HEK293 (cell line): ENCODE measurements around the gene CDH26.

ENCODE experiments used
- CTCF ChIA-PET: fragments of 350-600 bp; formaldehyde crosslinking; extraction: SDS; loops from one replicate; lab custom pipeline; 2021; ENCODE audit warnings: antibody characterized with exemption; lab: Yijun Ruan, JAX
- POLR2A ChIA-PET: fragments of 300-600 bp; formaldehyde crosslinking; extraction: SDS; loops from one replicate; lab custom pipeline; 2020; ENCODE audit warnings: antibody characterized with exemption, inconsistent platforms; lab: Yijun Ruan, JAX
- H3K27ac ChIP-seq: fragments of 200-500 bp; sonication (Bioruptor generic); 2 replicates; pipeline ENCODE4 v1.5.1; 2014; ENCODE audit warnings: low read depth, low read length, control low read depth, inconsistent platforms; ENCODE audit errors: extremely low read depth
- H3K36me3 ChIP-seq, 2 experiments: fragments of 200-500 bp in 1 of 2; sonication (Bioruptor generic) in 1 of 2; 1 replicate in 1 of 2; 2 replicates in 1 of 2; pipeline ENCODE4 v1.5.1; 2014 to 2017; ENCODE audit warnings: inconsistent platforms in 2 of 2, low read length in 2 of 2; ENCODE audit not compliant: control insufficient read depth in 2 of 2, insufficient read depth in 1 of 2
- H3K4me1 ChIP-seq: fragments of 200-500 bp; sonication (Bioruptor generic); 2 replicates; pipeline ENCODE4 v1.5.1; 2014; ENCODE audit warnings: mild to moderate bottlenecking, low read length, inconsistent platforms; ENCODE audit not compliant: control insufficient read depth, insufficient read depth
- H3K4me3 ChIP-seq: 2 replicates; pipeline ENCODE4 v1.5.1; 2011; ENCODE audit warnings: low read depth, mild to moderate bottlenecking, control low read depth, low read length, moderate library complexity
- H3K9me3 ChIP-seq: fragments of 200-500 bp; sonication (Bioruptor generic); 2 replicates; pipeline ENCODE4 v1.5.1; 2014; ENCODE audit warnings: low read depth, low read length, inconsistent platforms; ENCODE audit not compliant: control insufficient read depth, insufficient read depth
- MZF1 ChIP-seq: fragments of 450-650 bp; formaldehyde crosslinking; IDR thresholded peaks from 2 replicates; pipeline ENCODE4 v1.5.1; 2017; ENCODE audit warnings: missing biosample characterization, missing genetic modification characterization, borderline replicate concordance
- SALL2 ChIP-seq: fragments of 450-650 bp; formaldehyde crosslinking; IDR thresholded peaks from 2 replicates; pipeline ENCODE4 v1.5.0; 2017; ENCODE audit warnings: missing biosample characterization, mild to moderate bottlenecking, missing genetic modification characterization, borderline replicate concordance
- SCRT1 ChIP-seq: fragments of 450-650 bp; formaldehyde crosslinking; IDR thresholded peaks from 2 replicates; pipeline ENCODE4 v1.5.1; 2016; ENCODE audit warnings: missing biosample characterization, missing genetic modification characterization, borderline replicate concordance
- SCRT2 ChIP-seq: fragments of 450-650 bp; formaldehyde crosslinking; IDR thresholded peaks from 2 replicates; pipeline ENCODE4 v1.5.1; 2016; ENCODE audit warnings: missing biosample characterization, missing genetic modification characterization
- ZFHX2 ChIP-seq: fragments of 450-650 bp; formaldehyde crosslinking; conservative IDR thresholded peaks from 2 replicates; pipeline ENCODE4 v1.5.1; 2016; ENCODE audit warnings: missing biosample characterization, missing genetic modification characterization
- ZFP69B ChIP-seq: fragments of 450-650 bp; formaldehyde crosslinking; IDR thresholded peaks from 2 replicates; pipeline ENCODE4 v1.5.1; 2016; ENCODE audit warnings: missing biosample characterization, missing genetic modification characterization
- ZNF10 ChIP-seq: fragments of 450-650 bp; formaldehyde crosslinking; IDR thresholded peaks from 2 replicates; pipeline ENCODE4 v1.5.1; 2017; ENCODE audit warnings: missing biosample characterization, missing genetic modification characterization
- ZNF175 ChIP-seq: fragments of 450-650 bp; formaldehyde crosslinking; IDR thresholded peaks from 2 replicates; pipeline ENCODE4 v1.5.1; 2016; ENCODE audit warnings: missing biosample characterization, missing genetic modification characterization
- ZNF2 ChIP-seq: fragments of 450-650 bp; formaldehyde crosslinking; IDR thresholded peaks from 2 replicates; pipeline ENCODE4 v1.5.1; 2016; ENCODE audit warnings: missing biosample characterization, missing genetic modification characterization
- ZNF223 ChIP-seq: fragments of 450-650 bp; formaldehyde crosslinking; IDR thresholded peaks from 2 replicates; pipeline ENCODE4 v1.5.1; 2016; ENCODE audit warnings: missing biosample characterization, missing genetic modification characterization
- ZNF302 ChIP-seq: fragments of 450-650 bp; formaldehyde crosslinking; IDR thresholded peaks from 2 replicates; pipeline ENCODE4 v1.5.1; 2016; ENCODE audit warnings: missing biosample characterization, missing genetic modification characterization, low read depth
- ZNF37A ChIP-seq: fragments of 450-650 bp; IDR thresholded peaks from 2 replicates; pipeline ENCODE4 v1.5.1; 2018; ENCODE audit warnings: missing biosample characterization, missing genetic modification characterization
- ZNF626 ChIP-seq: fragments of 450-650 bp; sonication (Bioruptor Pico); formaldehyde crosslinking; IDR thresholded peaks from 2 replicates; pipeline ENCODE4 v1.5.1; 2018; ENCODE audit warnings: missing biosample characterization, missing genetic modification characterization, inconsistent platforms
- ZNF629 ChIP-seq: fragments of 450-650 bp; formaldehyde crosslinking; IDR thresholded peaks from 2 replicates; pipeline ENCODE4 v1.5.1; 2017; ENCODE audit warnings: missing biosample characterization, missing genetic modification characterization
- ZNF670 ChIP-seq: fragments of 450-650 bp; formaldehyde crosslinking; IDR thresholded peaks from 2 replicates; pipeline ENCODE4 v1.5.1; 2016; ENCODE audit warnings: missing biosample characterization, missing genetic modification characterization, low read depth
- TF ChIP-seq, protein P1 (sequence below): fragments of 450-650 bp; formaldehyde crosslinking; IDR thresholded peaks from 2 replicates; pipeline ENCODE4 v1.5.1; 2017; ENCODE audit warnings: missing biosample characterization, missing genetic modification characterization
- TF ChIP-seq, protein P2 (sequence below): fragments of 450-650 bp; formaldehyde crosslinking; IDR thresholded peaks from 2 replicates; pipeline ENCODE4 v1.5.1; 2017; ENCODE audit warnings: missing biosample characterization, missing genetic modification characterization
- TF ChIP-seq, protein P3 (sequence below): fragments of 450-650 bp; formaldehyde crosslinking; IDR thresholded peaks from 2 replicates; pipeline ENCODE4 v1.5.1; 2016; ENCODE audit warnings: missing biosample characterization, missing genetic modification characterization
- TF ChIP-seq, protein P4 (sequence below): fragments of 450-650 bp; formaldehyde crosslinking; IDR thresholded peaks from 2 replicates; pipeline ENCODE4 v1.5.1; 2016; ENCODE audit warnings: missing biosample characterization, missing genetic modification characterization
- TF ChIP-seq, protein P5 (sequence below): sonication (generic); formaldehyde crosslinking; IDR thresholded peaks from 2 replicates; pipeline ENCODE4 v1.8.1; 2022; ENCODE audit warnings: mild to moderate bottlenecking, moderate library complexity, missing genetic modification reagents
- TF ChIP-seq, protein P6 (sequence below): fragments of 450-650 bp; formaldehyde crosslinking; IDR thresholded peaks from 2 replicates; pipeline ENCODE4 v1.5.1; 2017; ENCODE audit warnings: missing biosample characterization, missing genetic modification characterization
- TF ChIP-seq, protein P7 (sequence below): fragments of 450-650 bp; formaldehyde crosslinking; IDR thresholded peaks from 2 replicates; pipeline ENCODE4 v1.5.1; 2016; ENCODE audit warnings: missing biosample characterization, missing genetic modification characterization

CDH26 gene

DNA sequence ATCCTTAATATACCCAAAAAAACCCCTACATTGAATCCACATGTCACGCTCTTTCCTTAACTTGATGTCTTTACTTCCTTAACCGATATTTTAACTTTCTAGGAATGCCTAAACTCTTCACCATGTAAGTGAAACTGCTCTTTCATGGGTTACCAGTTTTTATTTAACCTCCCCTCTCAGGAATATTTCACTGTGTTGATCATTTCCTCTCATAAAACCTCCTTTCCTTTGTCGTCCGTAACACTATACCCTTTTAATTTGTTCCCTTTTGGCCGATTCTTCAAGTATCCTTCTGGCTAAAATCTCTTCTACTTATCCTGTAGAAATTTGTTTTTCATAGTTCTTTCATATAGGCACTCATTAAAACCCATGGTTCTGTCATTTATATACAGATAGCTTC lies 49.4 kb upstream of the CDH26 start (continued):
- TF ChIP-seq, protein P1, sequence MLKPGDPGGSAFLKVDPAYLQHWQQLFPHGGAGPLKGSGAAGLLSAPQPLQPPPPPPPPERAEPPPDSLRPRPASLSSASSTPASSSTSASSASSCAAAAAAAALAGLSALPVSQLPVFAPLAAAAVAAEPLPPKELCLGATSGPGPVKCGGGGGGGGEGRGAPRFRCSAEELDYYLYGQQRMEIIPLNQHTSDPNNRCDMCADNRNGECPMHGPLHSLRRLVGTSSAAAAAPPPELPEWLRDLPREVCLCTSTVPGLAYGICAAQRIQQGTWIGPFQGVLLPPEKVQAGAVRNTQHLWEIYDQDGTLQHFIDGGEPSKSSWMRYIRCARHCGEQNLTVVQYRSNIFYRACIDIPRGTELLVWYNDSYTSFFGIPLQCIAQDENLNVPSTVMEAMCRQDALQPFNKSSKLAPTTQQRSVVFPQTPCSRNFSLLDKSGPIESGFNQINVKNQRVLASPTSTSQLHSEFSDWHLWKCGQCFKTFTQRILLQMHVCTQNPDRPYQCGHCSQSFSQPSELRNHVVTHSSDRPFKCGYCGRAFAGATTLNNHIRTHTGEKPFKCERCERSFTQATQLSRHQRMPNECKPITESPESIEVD (tag by site-specific recombination): peak; percentile 52; the same call in 1 of the 2 replicates
- TF ChIP-seq, protein P2, sequence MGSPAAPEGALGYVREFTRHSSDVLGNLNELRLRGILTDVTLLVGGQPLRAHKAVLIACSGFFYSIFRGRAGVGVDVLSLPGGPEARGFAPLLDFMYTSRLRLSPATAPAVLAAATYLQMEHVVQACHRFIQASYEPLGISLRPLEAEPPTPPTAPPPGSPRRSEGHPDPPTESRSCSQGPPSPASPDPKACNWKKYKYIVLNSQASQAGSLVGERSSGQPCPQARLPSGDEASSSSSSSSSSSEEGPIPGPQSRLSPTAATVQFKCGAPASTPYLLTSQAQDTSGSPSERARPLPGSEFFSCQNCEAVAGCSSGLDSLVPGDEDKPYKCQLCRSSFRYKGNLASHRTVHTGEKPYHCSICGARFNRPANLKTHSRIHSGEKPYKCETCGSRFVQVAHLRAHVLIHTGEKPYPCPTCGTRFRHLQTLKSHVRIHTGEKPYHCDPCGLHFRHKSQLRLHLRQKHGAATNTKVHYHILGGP (tag by site-specific recombination): 0 out of 2 replicates have a peak, but pooled peaks have one; percentile 43

DNA sequence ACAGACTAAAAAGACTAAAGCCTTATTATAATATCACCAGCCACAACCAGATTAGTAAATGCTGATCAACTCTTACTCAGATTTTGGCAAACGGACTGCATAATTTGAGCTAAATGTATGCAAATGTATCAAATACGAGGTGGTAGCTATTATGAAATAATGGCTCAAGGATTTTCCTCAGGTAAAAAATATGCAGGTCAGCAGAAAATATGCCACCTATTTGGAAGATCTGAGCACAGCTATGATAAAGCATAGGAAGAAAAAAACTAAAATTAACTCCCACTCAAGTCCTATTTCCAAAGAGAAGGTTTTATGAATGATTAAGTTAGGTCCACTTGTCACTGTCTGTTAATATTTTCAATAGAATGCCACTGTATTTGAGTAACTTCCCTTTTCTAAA lies 47.2 kb upstream of the CDH26 start:
- Histone ChIP-seq H3K36me3 (no peaks in the 10 kb centered on the region), H3K27ac (no peak overlapping the region), H3K4me3 (no peak overlapping the region), H3K4me1 (no peaks in the 10 kb centered on the region), H3K9me3 (no peaks in the 10 kb centered on the region)
- ChIA-PET CTCF (interaction anchor here (0.6 to 2.6 kb wide), 4 partner anchors 19 to 136 kb away, joined by 3 to 7 read pairs (median 4); no protein-coding TSS in a partner anchor), POLR2A (no interaction called here)
- TF ChIP-seq ZNF175 (tag by site-specific recombination): no peak
- no peak for TF ChIP-seq SCRT2 (tag by site-specific recombination)
- no peak for TF ChIP-seq MZF1
- TF ChIP-seq, protein P3, sequence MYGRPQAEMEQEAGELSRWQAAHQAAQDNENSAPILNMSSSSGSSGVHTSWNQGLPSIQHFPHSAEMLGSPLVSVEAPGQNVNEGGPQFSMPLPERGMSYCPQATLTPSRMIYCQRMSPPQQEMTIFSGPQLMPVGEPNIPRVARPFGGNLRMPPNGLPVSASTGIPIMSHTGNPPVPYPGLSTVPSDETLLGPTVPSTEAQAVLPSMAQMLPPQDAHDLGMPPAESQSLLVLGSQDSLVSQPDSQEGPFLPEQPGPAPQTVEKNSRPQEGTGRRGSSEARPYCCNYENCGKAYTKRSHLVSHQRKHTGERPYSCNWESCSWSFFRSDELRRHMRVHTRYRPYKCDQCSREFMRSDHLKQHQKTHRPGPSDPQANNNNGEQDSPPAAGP: no peak
- no peak for TF ChIP-seq ZNF302
- no peak for TF ChIP-seq ZNF37A (tag by site-specific recombination)
- TF ChIP-seq ZNF670: no peak
- no peak for TF ChIP-seq ZNF223
- TF ChIP-seq, protein P4, sequence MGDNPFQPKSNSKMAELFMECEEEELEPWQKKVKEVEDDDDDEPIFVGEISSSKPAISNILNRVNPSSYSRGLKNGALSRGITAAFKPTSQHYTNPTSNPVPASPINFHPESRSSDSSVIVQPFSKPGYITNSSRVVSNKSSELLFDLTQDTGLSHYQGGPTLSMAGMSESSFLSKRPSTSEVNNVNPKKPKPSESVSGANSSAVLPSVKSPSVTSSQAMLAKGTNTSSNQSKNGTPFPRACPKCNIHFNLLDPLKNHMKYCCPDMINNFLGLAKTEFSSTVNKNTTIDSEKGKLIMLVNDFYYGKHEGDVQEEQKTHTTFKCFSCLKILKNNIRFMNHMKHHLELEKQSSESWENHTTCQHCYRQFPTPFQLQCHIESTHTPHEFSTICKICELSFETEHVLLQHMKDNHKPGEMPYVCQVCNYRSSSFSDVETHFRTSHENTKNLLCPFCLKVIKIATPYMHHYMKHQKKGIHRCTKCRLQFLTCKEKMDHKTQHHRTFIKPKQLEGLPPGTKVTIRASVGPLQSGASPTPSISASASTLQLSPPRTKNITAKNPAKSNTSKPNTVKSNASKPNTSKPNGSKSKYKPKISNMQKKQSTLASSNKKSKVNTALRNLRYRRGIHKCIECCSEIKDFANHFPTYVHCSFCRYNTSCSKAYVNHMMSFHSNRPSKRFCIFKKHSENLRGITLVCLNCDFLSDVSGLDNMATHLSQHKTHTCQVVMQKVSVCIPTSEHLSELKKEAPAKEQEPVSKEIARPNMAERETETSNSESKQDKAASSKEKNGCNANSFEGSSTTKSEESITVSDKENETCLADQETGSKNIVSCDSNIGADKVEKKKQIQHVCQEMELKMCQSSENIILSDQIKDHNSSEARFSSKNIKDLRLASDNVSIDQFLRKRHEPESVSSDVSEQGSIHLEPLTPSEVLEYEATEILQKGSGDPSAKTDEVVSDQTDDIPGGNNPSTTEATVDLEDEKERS (tag by site-specific recombination): no peak

DNA sequence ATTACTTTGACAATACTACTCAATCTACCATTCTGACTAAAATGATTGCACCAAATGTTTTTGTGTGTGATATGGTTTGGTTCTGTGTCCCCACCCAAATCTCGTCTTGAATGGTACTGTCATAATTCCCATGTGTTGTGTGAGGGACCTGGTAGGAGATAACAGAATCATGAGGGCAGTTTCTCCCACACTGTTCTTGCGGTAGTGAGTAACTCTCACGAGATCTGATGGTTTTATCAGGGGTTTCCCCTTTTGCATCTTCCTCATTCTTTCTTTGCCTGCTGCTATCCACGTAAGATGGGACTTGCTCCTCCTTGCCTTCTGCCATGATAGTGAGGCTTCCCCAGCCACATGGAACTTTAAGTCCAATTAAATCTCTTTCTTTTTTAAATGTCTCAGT lies 45.6 kb upstream of the CDH26 start:
- CTCF ChIA-PET: interaction anchor here (2.6 kb wide), 1 partner anchor 22 kb away, joined by 7 read pairs; no protein-coding TSS in a partner anchor
- POLR2A ChIA-PET: no interaction called here
- no peaks in the 10 kb centered on the region for H3K4me1 ChIP-seq
- H3K4me3 ChIP-seq: no peak overlapping the region
- no peak overlapping the region for H3K27ac ChIP-seq
- no peaks in the 10 kb centered on the region for H3K36me3 ChIP-seq
- no peaks in the 10 kb centered on the region for H3K9me3 ChIP-seq
- TF ChIP-seq ZNF2 (no peak), ZNF10 (tag by site-specific recombination) (no peak), ZFP69B (tag by site-specific recombination) (no peak), ZNF626 (no peak), SCRT1 (tag by site-specific recombination) (no peak), ZNF629 (no peak), ZFHX2 (no peak), SALL2 (tag by site-specific recombination) (no peak)
- TF ChIP-seq, protein P5, sequence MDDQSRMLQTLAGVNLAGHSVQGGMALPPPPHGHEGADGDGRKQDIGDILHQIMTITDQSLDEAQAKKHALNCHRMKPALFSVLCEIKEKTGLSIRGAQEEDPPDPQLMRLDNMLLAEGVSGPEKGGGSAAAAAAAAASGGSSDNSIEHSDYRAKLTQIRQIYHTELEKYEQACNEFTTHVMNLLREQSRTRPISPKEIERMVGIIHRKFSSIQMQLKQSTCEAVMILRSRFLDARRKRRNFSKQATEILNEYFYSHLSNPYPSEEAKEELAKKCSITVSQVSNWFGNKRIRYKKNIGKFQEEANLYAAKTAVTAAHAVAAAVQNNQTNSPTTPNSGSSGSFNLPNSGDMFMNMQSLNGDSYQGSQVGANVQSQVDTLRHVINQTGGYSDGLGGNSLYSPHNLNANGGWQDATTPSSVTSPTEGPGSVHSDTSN: no peak
- TF ChIP-seq, protein P6, sequence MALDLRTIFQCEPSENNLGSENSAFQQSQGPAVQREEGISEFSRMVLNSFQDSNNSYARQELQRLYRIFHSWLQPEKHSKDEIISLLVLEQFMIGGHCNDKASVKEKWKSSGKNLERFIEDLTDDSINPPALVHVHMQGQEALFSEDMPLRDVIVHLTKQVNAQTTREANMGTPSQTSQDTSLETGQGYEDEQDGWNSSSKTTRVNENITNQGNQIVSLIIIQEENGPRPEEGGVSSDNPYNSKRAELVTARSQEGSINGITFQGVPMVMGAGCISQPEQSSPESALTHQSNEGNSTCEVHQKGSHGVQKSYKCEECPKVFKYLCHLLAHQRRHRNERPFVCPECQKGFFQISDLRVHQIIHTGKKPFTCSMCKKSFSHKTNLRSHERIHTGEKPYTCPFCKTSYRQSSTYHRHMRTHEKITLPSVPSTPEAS (tag by site-specific recombination): no peak
- TF ChIP-seq, protein P7, sequence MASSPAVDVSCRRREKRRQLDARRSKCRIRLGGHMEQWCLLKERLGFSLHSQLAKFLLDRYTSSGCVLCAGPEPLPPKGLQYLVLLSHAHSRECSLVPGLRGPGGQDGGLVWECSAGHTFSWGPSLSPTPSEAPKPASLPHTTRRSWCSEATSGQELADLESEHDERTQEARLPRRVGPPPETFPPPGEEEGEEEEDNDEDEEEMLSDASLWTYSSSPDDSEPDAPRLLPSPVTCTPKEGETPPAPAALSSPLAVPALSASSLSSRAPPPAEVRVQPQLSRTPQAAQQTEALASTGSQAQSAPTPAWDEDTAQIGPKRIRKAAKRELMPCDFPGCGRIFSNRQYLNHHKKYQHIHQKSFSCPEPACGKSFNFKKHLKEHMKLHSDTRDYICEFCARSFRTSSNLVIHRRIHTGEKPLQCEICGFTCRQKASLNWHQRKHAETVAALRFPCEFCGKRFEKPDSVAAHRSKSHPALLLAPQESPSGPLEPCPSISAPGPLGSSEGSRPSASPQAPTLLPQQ: no peak
